ENCODE results near the gene P4HA3. TPM values are rescaled to one million over a fixed set of nuclear protein-coding genes. Genes with fewer than 3 reads are reported as not detected.

Gene P4HA3
- total RNA-seq, 6 experiments from 2014 or later, result 0.94 to 5.2 (median 1.1) TPM

GRCh38 chr11:74312326-74312725 lies 886 bp upstream of the P4HA3 start:
- peaks cover 14% of the 10 kb centered on the region for H3K9me3 Mint-ChIP-seq
- TF ChIP-seq, protein P1, sequence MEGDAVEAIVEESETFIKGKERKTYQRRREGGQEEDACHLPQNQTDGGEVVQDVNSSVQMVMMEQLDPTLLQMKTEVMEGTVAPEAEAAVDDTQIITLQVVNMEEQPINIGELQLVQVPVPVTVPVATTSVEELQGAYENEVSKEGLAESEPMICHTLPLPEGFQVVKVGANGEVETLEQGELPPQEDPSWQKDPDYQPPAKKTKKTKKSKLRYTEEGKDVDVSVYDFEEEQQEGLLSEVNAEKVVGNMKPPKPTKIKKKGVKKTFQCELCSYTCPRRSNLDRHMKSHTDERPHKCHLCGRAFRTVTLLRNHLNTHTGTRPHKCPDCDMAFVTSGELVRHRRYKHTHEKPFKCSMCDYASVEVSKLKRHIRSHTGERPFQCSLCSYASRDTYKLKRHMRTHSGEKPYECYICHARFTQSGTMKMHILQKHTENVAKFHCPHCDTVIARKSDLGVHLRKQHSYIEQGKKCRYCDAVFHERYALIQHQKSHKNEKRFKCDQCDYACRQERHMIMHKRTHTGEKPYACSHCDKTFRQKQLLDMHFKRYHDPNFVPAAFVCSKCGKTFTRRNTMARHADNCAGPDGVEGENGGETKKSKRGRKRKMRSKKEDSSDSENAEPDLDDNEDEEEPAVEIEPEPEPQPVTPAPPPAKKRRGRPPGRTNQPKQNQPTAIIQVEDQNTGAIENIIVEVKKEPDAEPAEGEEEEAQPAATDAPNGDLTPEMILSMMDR (IDR thresholded peaks at IDR 0.05), result no peak
- H3K27me3 Mint-ChIP-seq (ENCODE audit: insufficient read depth), result no peaks in the 10 kb centered on the region
- no peak overlapping the region for H3K27ac Mint-ChIP-seq
- H3K36me3 Mint-ChIP-seq (ENCODE audit: low read depth), result peaks cover 15% of the 10 kb centered on the region
- no peak for DNase-seq
- no peak overlapping the region for H3K4me3 Mint-ChIP-seq
- peaks cover 8% of the 10 kb centered on the region for H3K4me1 Mint-ChIP-seq (ENCODE audit: low read depth)

DNA sequence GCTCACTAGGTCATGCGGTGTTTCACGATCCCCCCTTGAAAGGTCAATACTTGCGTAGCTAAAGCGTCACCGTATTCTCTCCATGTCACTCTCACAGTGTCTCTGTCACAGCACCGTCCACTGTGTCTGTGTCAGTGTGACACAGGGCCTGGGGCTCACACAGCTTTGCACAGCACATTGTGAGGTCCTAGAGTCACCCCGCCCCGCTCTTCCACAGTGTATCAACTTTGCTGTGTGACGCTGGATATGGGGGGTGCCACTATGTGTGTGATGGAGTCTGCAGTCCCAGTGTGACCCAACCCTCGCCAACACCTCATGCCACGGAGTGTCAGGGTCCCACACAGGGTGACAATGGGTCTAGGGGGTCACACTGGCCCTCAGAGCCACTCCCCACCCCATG lies 583 bp downstream of the P4HA3 start:
- TF ChIP-seq, protein P1 (IDR thresholded peaks at IDR 0.05), result no peak
- Mint-ChIP-seq H3K9me3 (peaks cover 4% of the 10 kb centered on the region), H3K27me3 (ENCODE audit: insufficient read depth) (no peaks in the 10 kb centered on the region), H3K36me3 (ENCODE audit: low read depth) (peaks cover 6% of the 10 kb centered on the region), H3K4me1 (ENCODE audit: low read depth) (no peaks in the 10 kb centered on the region), H3K27ac (no peak overlapping the region), H3K4me3 (peak overlapping the region; percentile 44; the same call in 1 of the 2 replicates)
- DNase-seq, result no peak

DNA sequence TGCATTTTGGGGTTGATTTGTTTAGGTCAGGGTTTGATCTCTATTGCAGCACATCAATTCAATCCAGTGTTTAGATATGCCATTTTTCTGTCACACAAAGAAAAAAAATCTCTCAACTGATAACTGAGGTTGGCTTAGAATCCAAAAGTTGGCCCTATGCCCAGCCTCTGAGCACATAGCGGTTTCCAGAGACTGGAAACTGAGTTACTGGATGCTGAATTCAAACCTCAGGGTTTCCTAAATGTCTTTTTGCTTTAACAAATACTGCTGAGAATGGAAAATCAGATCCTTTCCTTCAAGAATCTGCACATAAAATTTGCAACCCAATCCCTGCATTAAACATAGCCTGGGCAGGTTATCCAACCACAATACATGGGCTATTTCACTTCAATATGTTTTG lies 4.0 kb downstream of the P4HA3 start:
- no peaks in the 10 kb centered on the region for H3K27me3 Mint-ChIP-seq (ENCODE audit: insufficient read depth)
- H3K36me3 Mint-ChIP-seq (ENCODE audit: low read depth), result no peaks in the 10 kb centered on the region

DNA sequence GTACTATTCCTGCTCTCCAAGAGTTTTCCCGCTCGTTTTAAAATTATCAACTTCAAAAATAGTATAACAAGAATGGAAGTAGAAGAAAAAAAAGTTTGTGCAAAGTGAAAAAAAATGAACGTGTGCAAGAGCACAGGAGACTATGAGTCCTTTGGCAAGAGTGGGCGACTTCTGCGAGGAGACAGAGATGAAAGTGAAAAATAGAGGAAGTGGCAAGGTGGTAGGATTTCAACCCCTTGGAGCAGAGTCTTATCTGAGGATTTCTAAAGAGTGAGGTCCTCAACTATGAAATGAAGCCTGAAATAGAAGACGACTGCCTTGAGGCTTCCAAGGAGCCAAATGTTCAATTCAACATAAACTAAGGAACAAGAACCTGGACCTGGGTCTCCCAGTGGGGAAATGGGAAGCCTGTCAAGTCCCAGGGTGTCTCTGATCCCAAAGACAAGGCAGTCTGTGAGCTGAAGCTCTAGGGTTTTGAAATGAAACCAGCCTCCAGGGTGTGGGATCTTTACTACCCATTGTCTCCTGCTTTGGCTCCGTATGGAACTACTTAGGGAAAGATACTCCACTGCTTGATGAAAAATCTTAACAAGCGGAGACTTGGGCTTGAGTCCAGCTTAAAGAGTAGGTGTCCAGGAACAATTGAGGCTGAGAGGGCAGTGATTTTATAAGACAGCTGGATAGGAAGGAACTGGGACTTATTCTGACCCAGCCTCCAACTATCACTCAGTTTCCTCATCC lies 4.8 kb downstream of the P4HA3 start:
- H3K4me1 Mint-ChIP-seq (ENCODE audit: low read depth), result no peaks in the 10 kb centered on the region
- no peaks in the 10 kb centered on the region for H3K36me3 Mint-ChIP-seq (ENCODE audit: low read depth)
- no peak overlapping the region for H3K27ac Mint-ChIP-seq
- TF ChIP-seq, protein P1 (IDR thresholded peaks at IDR 0.05), result no peak
- no peak for DNase-seq
- no peaks in the 10 kb centered on the region for H3K27me3 Mint-ChIP-seq (ENCODE audit: insufficient read depth)
- no peaks in the 10 kb centered on the region for H3K9me3 Mint-ChIP-seq
- no peak overlapping the region for H3K4me3 Mint-ChIP-seq

More for the DNA sequence above, 4.0 kb downstream of the P4HA3 start:
- no peaks in the 10 kb centered on the region for H3K4me1 Mint-ChIP-seq (ENCODE audit: low read depth)
- H3K27ac Mint-ChIP-seq, result no peak overlapping the region
- H3K9me3 Mint-ChIP-seq, result no peaks in the 10 kb centered on the region
- no peak for DNase-seq
- TF ChIP-seq, protein P1 (IDR thresholded peaks at IDR 0.05), result no peak
- no peak overlapping the region for H3K4me3 Mint-ChIP-seq

- Mint-ChIP-seq H3K4me3 (no peak overlapping the region), H3K27ac (no peak overlapping the region), H3K9me3 (peaks cover 9% of the 10 kb centered on the region), H3K36me3 (ENCODE audit: low read depth) (peaks cover 3% of the 10 kb centered on the region; the same call in 1 of the 2 replicates), H3K27me3 (ENCODE audit: insufficient read depth) (no peaks in the 10 kb centered on the region), H3K4me1 (ENCODE audit: low read depth) (peaks cover 12% of the 10 kb centered on the region; the same call in 1 of the 2 replicates)
- no peak for DNase-seq
- TF ChIP-seq, protein P1 (IDR thresholded peaks at IDR 0.05), result no peak
Measured at GRCh38 chr11:74299015-74299414, 12.4 kb downstream of the P4HA3 start.
